ENCODE results near the gene CCDC192.

Gene CCDC192

GRCh38 chr5:127680595-127680994 lies 22.6 kb upstream of the CCDC192 start:
- H3K4me2 ChIP-seq (ENCODE audit: low read length), result no peak overlapping the region
- H3K9me3 ChIP-seq (replicated peaks; ENCODE audit: low read length), result no peaks in the 10 kb centered on the region
- H3K4me3 ChIP-seq (ENCODE audit: low read length), result no peak overlapping the region
- peaks cover 4% of the 10 kb centered on the region for H3K4me1 ChIP-seq (ENCODE audit: control insufficient read depth, insufficient read depth, low read length)
- H3K9ac ChIP-seq (ENCODE audit: low read depth, low read length), result no peak overlapping the region
- H3K36me3 ChIP-seq (ENCODE audit: insufficient read depth, low read length), result no peaks in the 10 kb centered on the region
- H3K27me3 ChIP-seq (ENCODE audit: control insufficient read depth, insufficient read depth, low read length), result no peaks in the 10 kb centered on the region

- H3K9ac ChIP-seq (ENCODE audit: low read depth, low read length), result no peak overlapping the region
- H3K36me3 ChIP-seq (ENCODE audit: insufficient read depth, low read length), result no peaks in the 10 kb centered on the region
- no peak overlapping the region for H3K4me3 ChIP-seq (ENCODE audit: low read length)
- no peaks in the 10 kb centered on the region for H3K9me3 ChIP-seq (replicated peaks; ENCODE audit: low read length)
- no peaks in the 10 kb centered on the region for H3K27me3 ChIP-seq (ENCODE audit: control insufficient read depth, insufficient read depth, low read length)
- H3K4me2 ChIP-seq (ENCODE audit: low read length), result no peak overlapping the region
- peaks cover 9% of the 10 kb centered on the region for H3K4me1 ChIP-seq (ENCODE audit: control insufficient read depth, insufficient read depth, low read length)
Measured at GRCh38 chr5:127683008-127683407, 20.2 kb upstream of the CCDC192 start.

GRCh38 chr5:127684726-127685467 lies 18.3 kb upstream of the CCDC192 start:
- no peak overlapping the region for H3K4me3 ChIP-seq (ENCODE audit: low read length)
- H3K4me2 ChIP-seq (ENCODE audit: low read length), result no peak overlapping the region
- H3K36me3 ChIP-seq (ENCODE audit: insufficient read depth, low read length), result no peaks in the 10 kb centered on the region
- H3K4me1 ChIP-seq (ENCODE audit: control insufficient read depth, insufficient read depth, low read length), result peaks cover 9% of the 10 kb centered on the region
- no peak overlapping the region for H3K9ac ChIP-seq (ENCODE audit: low read depth, low read length)
- H3K27me3 ChIP-seq (ENCODE audit: control insufficient read depth, insufficient read depth, low read length), result no peaks in the 10 kb centered on the region
- no peaks in the 10 kb centered on the region for H3K9me3 ChIP-seq (replicated peaks; ENCODE audit: low read length)

- no peak overlapping the region for H3K4me2 ChIP-seq (ENCODE audit: low read length)
- no peaks in the 10 kb centered on the region for H3K36me3 ChIP-seq (ENCODE audit: insufficient read depth, low read length)
- no peaks in the 10 kb centered on the region for H3K27me3 ChIP-seq (ENCODE audit: control insufficient read depth, insufficient read depth, low read length)
- peaks cover 9% of the 10 kb centered on the region for H3K4me1 ChIP-seq (ENCODE audit: control insufficient read depth, insufficient read depth, low read length)
- H3K9ac ChIP-seq (ENCODE audit: low read depth, low read length), result no peak overlapping the region
- no peak overlapping the region for H3K4me3 ChIP-seq (ENCODE audit: low read length)
- H3K9me3 ChIP-seq (replicated peaks; ENCODE audit: low read length), result no peaks in the 10 kb centered on the region
Measured at GRCh38 chr5:127685662-127686061, 17.5 kb upstream of the CCDC192 start.

- H3K4me3 ChIP-seq (ENCODE audit: low read length), result no peak overlapping the region
- no peak overlapping the region for H3K4me2 ChIP-seq (ENCODE audit: low read length)
- H3K9me3 ChIP-seq (replicated peaks; ENCODE audit: low read length), result no peaks in the 10 kb centered on the region
- H3K9ac ChIP-seq (ENCODE audit: low read depth, low read length), result no peak overlapping the region
- H3K27me3 ChIP-seq (ENCODE audit: control insufficient read depth, insufficient read depth, low read length), result no peaks in the 10 kb centered on the region
- no peaks in the 10 kb centered on the region for H3K36me3 ChIP-seq (ENCODE audit: insufficient read depth, low read length)
- peaks cover 9% of the 10 kb centered on the region for H3K4me1 ChIP-seq (ENCODE audit: control insufficient read depth, insufficient read depth, low read length)
Measured at GRCh38 chr5:127686424-127686823, 16.8 kb upstream of the CCDC192 start.

GRCh38 chr5:127694518-127695171 lies 8.5 kb upstream of the CCDC192 start:
- Histone ChIP-seq H3K36me3 (ENCODE audit: insufficient read depth, low read length) (no peaks in the 10 kb centered on the region), H3K9ac (ENCODE audit: low read depth, low read length) (no peak overlapping the region), H3K4me3 (ENCODE audit: low read length) (no peak overlapping the region), H3K9me3 (replicated peaks; ENCODE audit: low read length) (no peaks in the 10 kb centered on the region), H3K4me2 (ENCODE audit: low read length) (no peak overlapping the region), H3K4me1 (ENCODE audit: control insufficient read depth, insufficient read depth, low read length) (no peaks in the 10 kb centered on the region), H3K27me3 (ENCODE audit: control insufficient read depth, insufficient read depth, low read length) (no peaks in the 10 kb centered on the region)

GRCh38 chr5:127695346-127695745 lies 7.8 kb upstream of the CCDC192 start:
- H3K4me1 ChIP-seq (ENCODE audit: control insufficient read depth, insufficient read depth, low read length), result no peaks in the 10 kb centered on the region
- H3K4me3 ChIP-seq (ENCODE audit: low read length), result no peak overlapping the region

GRCh38 chr5:127696683-127697082 lies 6.5 kb upstream of the CCDC192 start:
- H3K36me3 ChIP-seq (ENCODE audit: insufficient read depth, low read length), result no peaks in the 10 kb centered on the region
- no peaks in the 10 kb centered on the region for H3K27me3 ChIP-seq (ENCODE audit: control insufficient read depth, insufficient read depth, low read length)
- H3K4me1 ChIP-seq (ENCODE audit: control insufficient read depth, insufficient read depth, low read length), result no peaks in the 10 kb centered on the region
- no peak overlapping the region for H3K4me3 ChIP-seq (ENCODE audit: low read length)
- no peaks in the 10 kb centered on the region for H3K9me3 ChIP-seq (replicated peaks; ENCODE audit: low read length)
- H3K4me2 ChIP-seq (ENCODE audit: low read length), result no peak overlapping the region
- no peak overlapping the region for H3K9ac ChIP-seq (ENCODE audit: low read depth, low read length)

More at GRCh38 chr5:127695346-127695745, 7.8 kb upstream of the CCDC192 start:
- no peaks in the 10 kb centered on the region for H3K36me3 ChIP-seq (ENCODE audit: insufficient read depth, low read length)
- H3K4me2 ChIP-seq (ENCODE audit: low read length), result no peak overlapping the region
- H3K27me3 ChIP-seq (ENCODE audit: control insufficient read depth, insufficient read depth, low read length), result no peaks in the 10 kb centered on the region
- no peak overlapping the region for H3K9ac ChIP-seq (ENCODE audit: low read depth, low read length)
- H3K9me3 ChIP-seq (replicated peaks; ENCODE audit: low read length), result no peaks in the 10 kb centered on the region

GRCh38 chr5:127697894-127698600 lies 5.1 kb upstream of the CCDC192 start:
- H3K4me3 ChIP-seq (ENCODE audit: low read length), result no peak overlapping the region
- no peaks in the 10 kb centered on the region for H3K4me1 ChIP-seq (ENCODE audit: control insufficient read depth, insufficient read depth, low read length)
- H3K9me3 ChIP-seq (replicated peaks; ENCODE audit: low read length), result no peaks in the 10 kb centered on the region
- no peaks in the 10 kb centered on the region for H3K36me3 ChIP-seq (ENCODE audit: insufficient read depth, low read length)
- no peak overlapping the region for H3K9ac ChIP-seq (ENCODE audit: low read depth, low read length)
- H3K4me2 ChIP-seq (ENCODE audit: low read length), result no peak overlapping the region
- no peaks in the 10 kb centered on the region for H3K27me3 ChIP-seq (ENCODE audit: control insufficient read depth, insufficient read depth, low read length)

- Histone ChIP-seq H3K4me3 (ENCODE audit: low read length) (no peak overlapping the region), H3K4me1 (ENCODE audit: control insufficient read depth, insufficient read depth, low read length) (no peaks in the 10 kb centered on the region), H3K36me3 (ENCODE audit: insufficient read depth, low read length) (no peaks in the 10 kb centered on the region), H3K9ac (ENCODE audit: low read depth, low read length) (no peak overlapping the region), H3K27me3 (ENCODE audit: control insufficient read depth, insufficient read depth, low read length) (no peaks in the 10 kb centered on the region), H3K9me3 (replicated peaks; ENCODE audit: low read length) (no peaks in the 10 kb centered on the region), H3K4me2 (ENCODE audit: low read length) (no peak overlapping the region)
Measured at GRCh38 chr5:127699416-127699815, 3.8 kb upstream of the CCDC192 start.

- Histone ChIP-seq H3K36me3 (ENCODE audit: insufficient read depth, low read length) (no peaks in the 10 kb centered on the region), H3K4me3 (ENCODE audit: low read length) (no peak overlapping the region), H3K4me2 (ENCODE audit: low read length) (no peak overlapping the region), H3K27me3 (ENCODE audit: control insufficient read depth, insufficient read depth, low read length) (no peaks in the 10 kb centered on the region), H3K4me1 (ENCODE audit: control insufficient read depth, insufficient read depth, low read length) (peaks cover 5% of the 10 kb centered on the region), H3K9me3 (replicated peaks; ENCODE audit: low read length) (no peaks in the 10 kb centered on the region), H3K9ac (ENCODE audit: low read depth, low read length) (no peak overlapping the region)
Measured at GRCh38 chr5:127700237-127700766, 2.9 kb upstream of the CCDC192 start.
